ENCODE measurements around the gene CLTCL1.

The CLTCL1 gene

GRCh38 chr22:19224985-19225384 lies 66.5 kb downstream of the CLTCL1 start:
- Histone ChIP-seq H3K27me3 (ENCODE audit: insufficient read depth, low read length) (no peaks in the 10 kb centered on the region), H3K9ac (ENCODE audit: low read depth, low read length) (no peak overlapping the region), H3K4me1 (ENCODE audit: insufficient read depth, low read length) (no peaks in the 10 kb centered on the region), H3K9me3 (ENCODE audit: insufficient read depth, low read depth, low read length) (no peaks in the 10 kb centered on the region), H3K27ac (ENCODE audit: low read length) (no peak overlapping the region), H3K36me3 (ENCODE audit: insufficient read depth, low read depth, low read length) (peaks cover 87% of the 10 kb centered on the region), H3K4me3 (ENCODE audit: low read length) (no peak overlapping the region)

DNA sequence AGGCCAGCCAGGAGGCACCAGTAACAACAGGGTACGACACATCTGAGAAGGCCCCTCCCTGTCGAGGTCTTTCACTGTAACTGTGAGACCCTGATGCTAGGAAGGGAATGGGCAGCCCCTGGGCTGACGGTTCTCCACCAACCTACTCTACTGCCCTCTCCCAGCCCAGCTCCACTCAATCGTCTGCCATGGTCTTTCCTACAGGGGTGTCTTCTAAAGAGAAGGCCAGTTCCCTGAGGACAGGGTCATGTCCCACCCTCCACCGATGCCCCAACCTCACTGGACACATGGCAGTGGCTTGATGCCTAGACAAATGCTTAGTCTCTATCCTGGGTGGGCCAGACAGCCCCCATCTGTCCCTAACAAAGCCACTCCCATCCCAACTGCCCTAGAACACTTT lies 67.0 kb downstream of the CLTCL1 start:
- H3K27me3 ChIP-seq (ENCODE audit: insufficient read depth, low read length): no peaks in the 10 kb centered on the region
- H3K4me3 ChIP-seq (ENCODE audit: low read length): no peak overlapping the region
- no peaks in the 10 kb centered on the region for H3K4me1 ChIP-seq (ENCODE audit: insufficient read depth, low read length)
- peaks cover 88% of the 10 kb centered on the region for H3K36me3 ChIP-seq (ENCODE audit: insufficient read depth, low read depth, low read length)
- H3K9me3 ChIP-seq (ENCODE audit: insufficient read depth, low read depth, low read length): no peaks in the 10 kb centered on the region
- H3K27ac ChIP-seq (ENCODE audit: low read length): no peak overlapping the region
- no peak overlapping the region for H3K9ac ChIP-seq (ENCODE audit: low read depth, low read length)

DNA sequence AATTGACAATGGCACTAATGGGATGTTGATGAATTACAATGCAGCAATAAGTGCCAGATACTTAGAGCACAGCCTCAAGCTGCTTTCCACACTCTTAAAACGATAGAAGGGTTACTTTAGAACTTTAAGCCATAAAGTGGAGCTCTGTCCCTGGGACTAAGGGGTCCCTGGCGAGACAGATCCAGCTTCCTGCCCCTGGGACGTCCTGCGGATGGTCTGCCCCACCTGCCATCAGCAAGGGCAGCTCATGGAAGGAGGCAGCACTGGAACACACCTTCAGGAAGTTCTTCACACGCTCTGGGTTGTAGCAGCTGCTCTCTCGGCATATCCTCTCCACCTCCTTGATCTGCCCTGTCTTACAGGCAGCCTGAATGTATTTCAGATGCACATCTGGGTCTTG lies 67.9 kb downstream of the CLTCL1 start:
- peaks cover 79% of the 10 kb centered on the region for H3K36me3 ChIP-seq (ENCODE audit: insufficient read depth, low read depth, low read length)
- H3K4me1 ChIP-seq (ENCODE audit: insufficient read depth, low read length): peaks cover 1% of the 10 kb centered on the region; the same call in 1 of the 2 replicates
- no peak overlapping the region for H3K4me3 ChIP-seq (ENCODE audit: low read length)
- no peak overlapping the region for H3K27ac ChIP-seq (ENCODE audit: low read length)
- H3K9ac ChIP-seq (ENCODE audit: low read depth, low read length): no peak overlapping the region
- H3K27me3 ChIP-seq (ENCODE audit: insufficient read depth, low read length): no peaks in the 10 kb centered on the region
- no peaks in the 10 kb centered on the region for H3K9me3 ChIP-seq (ENCODE audit: insufficient read depth, low read depth, low read length)

DNA sequence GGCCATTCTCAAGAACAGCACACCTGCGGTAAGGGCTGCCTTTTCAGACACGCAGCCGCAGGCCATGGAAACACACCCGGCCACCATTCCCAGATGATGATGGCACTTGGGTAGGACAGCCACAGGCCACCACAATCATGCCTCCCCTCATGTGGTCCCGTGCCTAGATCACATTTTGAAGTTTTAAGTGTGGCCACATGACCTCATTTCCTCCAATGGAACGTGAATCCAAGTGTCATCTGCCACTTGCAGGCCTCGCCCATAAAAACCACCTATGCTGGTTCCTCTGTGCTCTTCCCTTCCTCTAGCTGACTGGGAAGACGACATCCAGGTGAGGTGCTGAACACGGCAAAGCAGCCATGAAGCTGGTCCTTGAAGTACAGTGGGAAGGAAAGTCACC lies 68.4 kb downstream of the CLTCL1 start:
- Histone ChIP-seq H3K9me3 (ENCODE audit: insufficient read depth, low read depth, low read length) (no peaks in the 10 kb centered on the region), H3K4me1 (ENCODE audit: insufficient read depth, low read length) (peaks cover 6% of the 10 kb centered on the region; the same call in 1 of the 2 replicates), H3K27ac (ENCODE audit: low read length) (no peak overlapping the region), H3K9ac (ENCODE audit: low read depth, low read length) (no peak overlapping the region), H3K27me3 (ENCODE audit: insufficient read depth, low read length) (no peaks in the 10 kb centered on the region), H3K36me3 (ENCODE audit: insufficient read depth, low read depth, low read length) (peaks cover 74% of the 10 kb centered on the region), H3K4me3 (ENCODE audit: low read length) (no peak overlapping the region)

- Histone ChIP-seq H3K27ac (ENCODE audit: low read length) (no peak overlapping the region), H3K27me3 (ENCODE audit: insufficient read depth, low read length) (no peaks in the 10 kb centered on the region), H3K9ac (ENCODE audit: low read depth, low read length) (no peak overlapping the region), H3K9me3 (ENCODE audit: insufficient read depth, low read depth, low read length) (no peaks in the 10 kb centered on the region), H3K4me3 (ENCODE audit: low read length) (no peak overlapping the region), H3K4me1 (ENCODE audit: insufficient read depth, low read length) (peaks cover 7% of the 10 kb centered on the region; the same call in 1 of the 2 replicates), H3K36me3 (ENCODE audit: insufficient read depth, low read depth, low read length) (peaks cover 70% of the 10 kb centered on the region)
Measured at GRCh38 chr22:19222242-19223005, 69.1 kb downstream of the CLTCL1 start.

DNA sequence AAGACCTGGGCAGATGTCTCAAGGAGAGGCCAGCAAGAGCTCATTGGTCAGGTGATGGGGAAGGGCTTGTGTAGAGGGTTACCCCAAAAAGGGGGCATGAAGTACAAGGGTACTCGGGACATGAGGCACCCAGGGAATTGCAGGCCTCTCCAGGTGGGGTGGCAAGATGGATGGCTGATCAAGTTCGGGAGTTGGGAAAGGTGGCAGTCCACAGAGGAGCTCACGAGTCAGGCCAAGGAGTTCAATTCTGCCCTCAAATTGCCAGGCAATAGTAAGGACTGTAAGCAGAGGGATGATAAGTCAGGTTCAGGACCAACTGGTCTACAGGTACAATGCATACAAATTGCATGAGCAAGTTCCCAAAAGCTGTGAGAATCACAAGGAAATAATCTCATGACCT lies 70.7 kb downstream of the CLTCL1 start:
- H3K36me3 ChIP-seq (ENCODE audit: insufficient read depth, low read depth, low read length): peaks cover 67% of the 10 kb centered on the region

DNA sequence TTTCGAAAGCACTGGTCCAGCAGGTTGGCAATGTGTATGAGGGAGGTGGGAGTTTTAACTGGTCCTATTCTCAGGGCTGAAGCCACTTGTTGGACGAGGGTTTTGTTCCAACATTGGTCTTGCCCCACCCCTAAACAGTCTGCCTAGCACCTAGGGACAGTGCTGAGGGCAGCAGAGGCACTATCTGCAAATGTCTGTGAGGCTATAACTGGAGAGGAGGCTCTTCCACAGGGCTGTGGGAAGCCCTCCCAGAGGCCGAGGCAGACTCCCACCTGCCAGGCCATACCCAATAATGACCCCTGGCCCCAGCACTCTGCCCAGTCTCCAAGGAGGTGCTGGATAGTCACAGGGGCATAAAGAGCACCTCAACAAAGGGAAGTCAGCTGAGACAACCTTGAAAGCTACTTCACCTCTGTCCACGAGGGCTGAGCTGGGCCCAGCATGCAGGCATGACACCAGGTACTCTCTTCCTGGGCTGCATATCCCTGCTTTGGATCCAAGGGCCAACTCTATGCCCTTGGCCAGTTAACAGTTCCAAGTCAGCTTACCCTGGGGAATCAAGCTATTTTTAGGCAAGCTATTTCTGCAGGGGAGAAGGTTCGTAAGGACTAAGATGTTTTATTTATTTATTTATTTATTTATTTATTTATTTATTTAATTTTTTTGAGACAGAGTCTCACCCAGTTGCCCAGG lies 72.8 kb downstream of the CLTCL1 start:
- H3K36me3 ChIP-seq (ENCODE audit: insufficient read depth, low read depth, low read length): peaks cover 56% of the 10 kb centered on the region
- no peak overlapping the region for H3K9ac ChIP-seq (ENCODE audit: low read depth, low read length)
- no peak overlapping the region for H3K27ac ChIP-seq (ENCODE audit: low read length)

More for the DNA sequence above, 70.7 kb downstream of the CLTCL1 start:
- no peak overlapping the region for H3K9ac ChIP-seq (ENCODE audit: low read depth, low read length)
- no peak overlapping the region for H3K27ac ChIP-seq (ENCODE audit: low read length)
- H3K4me1 ChIP-seq (ENCODE audit: insufficient read depth, low read length): peaks cover 7% of the 10 kb centered on the region; the same call in 1 of the 2 replicates
- H3K9me3 ChIP-seq (ENCODE audit: insufficient read depth, low read depth, low read length): no peaks in the 10 kb centered on the region
- no peak overlapping the region for H3K4me3 ChIP-seq (ENCODE audit: low read length)
- H3K27me3 ChIP-seq (ENCODE audit: insufficient read depth, low read length): no peaks in the 10 kb centered on the region

DNA sequence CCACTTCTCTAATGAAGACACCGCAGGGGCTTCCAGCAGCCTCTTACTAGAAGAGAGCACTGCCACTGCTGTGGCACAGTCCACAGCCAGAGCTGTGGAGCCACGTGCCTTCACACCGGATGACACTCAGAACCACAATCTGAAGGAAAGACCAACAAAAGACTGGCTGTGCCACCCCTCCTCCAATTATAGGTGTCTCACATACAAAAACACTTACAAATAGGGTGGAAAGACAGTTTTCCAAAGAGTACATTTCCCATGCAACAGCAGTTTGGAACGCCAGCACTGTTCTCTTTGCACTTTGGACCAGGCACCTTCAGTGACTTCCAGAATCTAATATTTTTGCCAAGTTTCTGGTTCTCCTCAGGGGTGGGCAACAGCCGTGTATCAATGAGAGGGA lies 74.9 kb downstream of the CLTCL1 start:
- Histone ChIP-seq H3K27ac (ENCODE audit: low read length) (no peak overlapping the region), H3K4me3 (ENCODE audit: low read length) (no peak overlapping the region), H3K9me3 (ENCODE audit: insufficient read depth, low read depth, low read length) (no peaks in the 10 kb centered on the region)

More for the DNA sequence above, 72.8 kb downstream of the CLTCL1 start:
- Histone ChIP-seq H3K4me3 (ENCODE audit: low read length) (no peak overlapping the region), H3K27me3 (ENCODE audit: insufficient read depth, low read length) (no peaks in the 10 kb centered on the region), H3K4me1 (ENCODE audit: insufficient read depth, low read length) (peaks cover 17% of the 10 kb centered on the region), H3K9me3 (ENCODE audit: insufficient read depth, low read depth, low read length) (no peaks in the 10 kb centered on the region)

DNA sequence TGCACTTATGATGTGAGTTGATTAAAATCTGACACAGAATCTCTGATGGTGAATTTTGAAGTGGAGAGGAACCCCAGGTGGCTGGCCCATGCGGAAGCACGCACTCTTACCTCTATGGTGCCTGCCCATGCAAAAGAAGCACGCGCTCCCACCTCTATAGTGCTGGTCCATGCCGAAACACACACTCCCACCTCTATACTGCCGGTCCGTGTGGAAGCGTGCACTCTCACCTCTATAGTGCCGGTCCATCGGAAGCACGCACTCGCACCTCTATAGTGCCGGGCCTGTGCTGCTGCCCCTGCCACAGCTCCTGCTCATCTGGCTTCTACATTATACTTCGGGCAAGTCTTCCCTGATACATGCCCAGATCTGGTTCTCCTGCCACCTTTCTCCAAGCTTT lies 76.2 kb downstream of the CLTCL1 start:
- Histone ChIP-seq H3K9ac (ENCODE audit: low read depth, low read length) (no peak overlapping the region), H3K4me3 (ENCODE audit: low read length) (no peak overlapping the region), H3K36me3 (ENCODE audit: insufficient read depth, low read depth, low read length) (peaks cover 24% of the 10 kb centered on the region), H3K4me1 (ENCODE audit: insufficient read depth, low read length) (peaks cover 23% of the 10 kb centered on the region), H3K27ac (ENCODE audit: low read length) (no peak overlapping the region), H3K27me3 (ENCODE audit: insufficient read depth, low read length) (no peaks in the 10 kb centered on the region), H3K9me3 (ENCODE audit: insufficient read depth, low read depth, low read length) (no peaks in the 10 kb centered on the region)

More for the DNA sequence above, 74.9 kb downstream of the CLTCL1 start:
- Histone ChIP-seq H3K36me3 (ENCODE audit: insufficient read depth, low read depth, low read length) (peaks cover 35% of the 10 kb centered on the region), H3K4me1 (ENCODE audit: insufficient read depth, low read length) (peaks cover 23% of the 10 kb centered on the region), H3K27me3 (ENCODE audit: insufficient read depth, low read length) (no peaks in the 10 kb centered on the region), H3K9ac (ENCODE audit: low read depth, low read length) (no peak overlapping the region)

DNA sequence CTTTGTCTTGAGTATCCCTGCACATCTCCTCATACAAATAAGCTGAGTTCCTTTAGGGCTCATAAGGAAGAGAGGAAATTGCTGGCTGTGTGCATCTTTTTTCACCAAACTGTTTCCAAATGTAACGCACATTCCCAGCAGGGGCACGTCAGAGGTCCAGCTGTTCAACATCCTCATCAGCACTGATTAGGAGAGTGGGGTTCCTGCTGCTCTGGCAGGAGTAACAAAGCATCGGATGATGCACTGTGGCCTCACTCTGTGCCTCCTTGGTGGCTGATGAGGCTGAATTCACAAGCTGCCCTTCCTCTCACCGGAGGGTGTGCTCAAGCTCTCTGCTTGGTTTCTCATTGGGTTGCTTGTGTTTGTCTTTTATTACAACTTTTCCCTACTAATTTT lies 77.4 kb downstream of the CLTCL1 start:
- Histone ChIP-seq H3K27ac (ENCODE audit: low read length) (peak overlapping the region; percentile 6), H3K4me3 (ENCODE audit: low read length) (peak overlapping the region; percentile 43), H3K27me3 (ENCODE audit: insufficient read depth, low read length) (no peaks in the 10 kb centered on the region)

DNA sequence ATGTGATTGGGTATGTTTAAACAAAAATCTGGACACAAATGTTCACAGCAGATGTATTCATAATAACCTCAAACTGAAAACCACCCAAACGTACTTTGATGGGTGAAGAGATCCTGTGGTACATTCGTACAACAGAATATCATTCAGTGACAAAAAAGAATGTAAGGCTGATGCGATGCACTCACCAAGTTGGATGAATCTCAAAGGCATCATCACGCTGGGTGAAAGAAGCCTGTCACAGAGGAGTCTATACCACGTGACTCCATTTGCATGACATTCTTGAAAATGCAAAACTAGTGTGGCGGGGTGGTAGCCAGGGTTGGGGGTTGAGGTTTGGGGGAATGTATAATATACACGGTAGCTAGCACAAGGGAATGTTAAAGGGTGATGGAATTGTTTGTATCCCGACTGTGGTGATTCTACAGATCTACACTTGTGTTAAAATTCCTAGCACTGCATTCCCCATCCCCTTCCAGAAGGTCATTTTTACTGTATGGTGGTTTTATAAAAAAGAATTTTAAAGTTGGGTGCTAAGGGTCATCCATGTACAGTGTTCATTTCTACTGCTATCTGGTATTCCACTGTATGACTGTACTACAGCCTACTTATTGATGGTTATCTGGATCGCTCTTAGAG lies 78.0 kb downstream of the CLTCL1 start:
- Histone ChIP-seq H3K27me3 (ENCODE audit: insufficient read depth, low read length) (no peaks in the 10 kb centered on the region), H3K9me3 (ENCODE audit: insufficient read depth, low read depth, low read length) (no peaks in the 10 kb centered on the region), H3K36me3 (ENCODE audit: insufficient read depth, low read depth, low read length) (peaks cover 34% of the 10 kb centered on the region), H3K9ac (ENCODE audit: low read depth, low read length) (peak overlapping the region; percentile 53; the same call in 1 of the 2 replicates), H3K4me1 (ENCODE audit: insufficient read depth, low read length) (peaks cover 21% of the 10 kb centered on the region), H3K27ac (ENCODE audit: low read length) (peak overlapping the region; percentile 6), H3K4me3 (ENCODE audit: low read length) (peak overlapping the region; percentile 43)

More for the DNA sequence above, 77.4 kb downstream of the CLTCL1 start:
- Histone ChIP-seq H3K4me1 (ENCODE audit: insufficient read depth, low read length) (peaks cover 23% of the 10 kb centered on the region), H3K9ac (ENCODE audit: low read depth, low read length) (peak overlapping the region; percentile 53; the same call in 1 of the 2 replicates), H3K9me3 (ENCODE audit: insufficient read depth, low read depth, low read length) (no peaks in the 10 kb centered on the region), H3K36me3 (ENCODE audit: insufficient read depth, low read depth, low read length) (peaks cover 28% of the 10 kb centered on the region)

All from iPS-20b (cell line).